Activated naive CD4-positive, alpha-beta T cell (primary cell): ENCODE results near the gene RPS6KA5.
"Not testable (repeated sequence)": the region's sequence is repeated elsewhere in the genome, so short reads cannot be mapped to it uniquely, and the experiment has no call there.

Source experiments
- DNase-seq, 4 experiments: peaks; one replicate each; lab custom pipeline; 2025; lab: John Stamatoyannopoulos, UW

The RPS6KA5 gene

DNA sequence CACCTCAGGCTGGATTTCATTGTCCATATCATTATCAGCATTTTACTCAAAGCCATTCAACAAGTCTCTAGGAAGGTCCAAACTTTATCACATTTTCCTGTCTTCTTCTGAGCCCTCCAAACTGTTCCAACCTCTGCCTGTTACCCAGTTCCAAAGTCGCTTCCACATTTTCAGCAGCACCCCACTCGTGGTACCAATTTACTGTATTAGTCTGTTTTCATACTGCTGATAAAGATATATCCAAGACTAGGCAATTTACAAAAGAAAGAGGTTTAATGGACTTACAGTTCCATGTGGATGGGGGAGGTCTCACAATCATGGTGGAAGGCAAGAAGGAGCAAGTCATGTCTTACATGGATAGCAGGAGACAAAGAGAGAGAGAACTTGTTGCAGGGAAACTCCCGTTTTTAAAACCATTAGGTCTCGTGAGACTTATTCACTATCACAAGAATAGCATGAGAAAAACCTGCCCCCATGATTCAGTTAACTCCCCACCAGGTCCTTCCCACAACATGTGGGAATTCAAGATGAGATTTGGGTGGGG, 121.1 kb downstream of the RPS6KA5 start:
- DNase-seq, result not testable (repeated sequence)

DNA sequence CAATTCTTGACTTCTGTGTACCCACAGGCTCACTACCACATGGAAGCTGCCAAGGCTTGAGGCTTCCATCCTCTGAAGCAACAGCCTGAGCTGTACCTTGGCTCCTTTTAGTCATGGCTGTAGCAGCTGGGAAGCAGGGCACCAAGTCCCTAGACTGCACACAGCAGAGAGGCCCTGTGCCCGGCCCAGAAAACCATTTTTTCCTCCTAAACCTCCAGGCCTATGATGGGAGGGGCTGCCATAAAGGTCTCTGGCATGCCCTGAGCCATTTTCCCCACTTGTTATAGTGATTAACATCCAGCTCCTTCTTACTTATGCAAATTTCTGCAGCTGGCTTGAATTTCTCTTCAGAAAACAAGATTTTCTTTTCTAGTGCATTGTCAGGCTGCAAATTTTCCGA, 121.8 kb downstream of the RPS6KA5 start:
- no peak for DNase-seq

DNA sequence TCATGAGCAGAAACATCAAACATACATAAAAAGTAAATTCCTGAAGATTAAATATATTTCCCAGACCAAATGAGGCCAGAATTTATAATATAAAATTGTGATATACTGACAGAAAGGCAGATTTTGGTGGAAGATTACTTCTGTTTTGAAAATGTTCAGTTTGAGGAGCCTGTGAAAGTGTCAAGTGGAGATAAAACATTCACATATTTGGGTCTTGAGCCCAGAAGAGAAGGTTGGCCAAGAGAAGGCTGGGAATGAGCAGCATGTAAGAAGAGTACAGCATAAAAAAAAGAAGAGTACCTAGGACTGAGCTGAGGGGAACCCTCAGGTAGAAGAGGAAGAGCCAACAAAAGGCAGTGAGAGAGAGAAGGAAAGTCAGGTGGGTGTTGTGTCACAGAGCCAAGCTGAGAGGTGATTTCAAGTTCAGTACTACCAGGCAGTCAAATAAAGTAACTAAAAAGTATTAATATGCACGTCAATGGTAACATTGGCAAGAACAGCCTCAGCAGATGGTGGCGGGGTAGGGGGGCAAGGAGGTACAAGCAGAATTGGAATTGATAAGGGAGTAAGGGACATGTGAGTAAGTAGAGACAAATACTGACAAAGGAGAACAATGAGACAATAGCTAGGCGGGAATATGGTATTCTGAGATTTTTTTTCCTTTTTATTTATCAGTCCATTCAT, 123.5 kb downstream of the RPS6KA5 start:
- no peak for DNase-seq

DNA sequence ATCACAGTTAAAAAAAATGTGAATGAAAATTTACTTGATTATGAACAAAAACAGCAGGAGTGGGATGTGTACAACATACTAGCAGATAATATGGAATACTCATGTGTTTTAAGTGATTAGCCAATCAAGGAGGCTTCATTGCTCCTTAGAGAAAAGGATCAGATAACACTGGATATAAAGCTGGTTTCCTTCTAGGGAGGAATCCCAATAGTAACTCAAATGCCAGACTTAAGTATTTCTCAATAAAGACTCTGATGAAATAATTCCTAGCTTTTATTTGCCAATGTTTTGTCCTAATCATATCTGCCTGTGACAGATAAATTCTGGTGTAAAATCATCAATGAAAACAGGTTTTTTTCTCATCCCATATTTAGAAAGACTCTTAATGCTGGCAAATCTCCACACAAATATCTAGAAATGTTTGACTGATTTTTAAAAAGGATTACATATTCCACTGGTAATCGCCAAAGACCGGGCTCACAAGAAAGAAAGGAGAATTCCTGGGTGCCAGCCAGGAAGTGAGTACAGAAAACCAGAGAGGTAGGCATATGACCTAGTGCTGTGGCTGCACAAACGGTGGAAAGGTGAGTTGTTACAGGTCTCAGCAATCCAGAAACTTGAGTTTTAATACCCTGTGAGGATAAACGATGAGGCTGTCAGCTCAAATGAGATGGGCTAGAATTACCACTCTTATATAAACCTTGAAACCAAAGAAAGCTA, 135.7 kb downstream of the RPS6KA5 start:
- no peak for DNase-seq

DNA sequence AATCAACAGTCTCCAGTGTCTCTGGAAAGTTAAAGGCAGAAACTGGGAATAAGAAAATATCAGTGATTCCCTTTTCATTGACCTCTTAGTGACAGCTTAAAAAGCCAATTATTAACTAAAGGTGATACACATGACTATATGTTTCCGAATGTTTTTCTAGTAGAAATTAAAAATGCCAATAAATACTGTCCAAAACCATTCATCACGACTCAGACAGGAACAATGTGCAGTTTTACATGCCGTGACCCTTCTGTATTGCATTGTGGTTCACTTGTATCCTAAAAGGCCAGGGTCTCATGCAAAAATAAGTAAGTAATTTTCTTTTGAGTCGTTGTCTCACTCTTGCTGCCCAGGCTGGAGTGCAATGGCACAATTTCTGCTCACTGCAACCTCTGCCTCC, 138.3 kb downstream of the RPS6KA5 start:
- no peak for DNase-seq

DNA sequence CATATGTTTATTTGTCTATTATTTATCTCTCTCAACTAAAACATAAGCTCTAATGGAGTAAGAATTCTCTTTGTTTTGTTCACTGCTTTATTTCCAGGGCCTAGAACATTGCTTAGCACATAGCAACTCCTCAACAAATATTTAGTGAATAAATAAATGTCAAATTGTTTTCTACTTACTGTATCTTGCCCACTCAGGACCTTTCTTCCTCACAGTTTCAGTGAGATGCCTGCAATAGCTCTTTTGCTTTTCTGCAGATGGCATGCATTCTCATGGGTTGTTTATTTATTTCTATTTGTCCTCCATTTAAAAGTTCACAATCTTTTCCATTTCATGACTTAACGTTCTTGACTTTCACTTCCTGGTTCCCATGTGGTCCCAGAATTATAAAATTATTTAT, 149.3 kb downstream of the RPS6KA5 start:
- DNase-seq, result no peak

DNA sequence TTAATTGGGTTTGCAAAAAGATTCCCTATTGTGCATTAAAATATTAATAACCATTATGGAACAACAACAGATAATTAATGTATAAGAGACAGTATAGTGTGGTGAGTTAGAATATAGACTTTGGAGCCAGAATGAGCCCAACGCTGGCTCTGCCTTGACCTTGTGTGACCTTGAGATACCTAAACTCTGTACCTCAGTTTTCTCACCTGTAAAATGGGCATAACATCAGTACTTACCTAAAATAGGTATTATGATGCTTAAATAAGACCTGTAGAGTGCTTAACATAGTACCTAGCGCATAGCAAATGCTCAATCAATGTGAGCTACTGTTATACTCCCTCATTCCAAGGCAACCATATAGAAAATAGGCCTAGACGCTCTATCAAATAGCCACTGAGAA, 153.3 kb downstream of the RPS6KA5 start:
- DNase-seq, result no peak

DNA sequence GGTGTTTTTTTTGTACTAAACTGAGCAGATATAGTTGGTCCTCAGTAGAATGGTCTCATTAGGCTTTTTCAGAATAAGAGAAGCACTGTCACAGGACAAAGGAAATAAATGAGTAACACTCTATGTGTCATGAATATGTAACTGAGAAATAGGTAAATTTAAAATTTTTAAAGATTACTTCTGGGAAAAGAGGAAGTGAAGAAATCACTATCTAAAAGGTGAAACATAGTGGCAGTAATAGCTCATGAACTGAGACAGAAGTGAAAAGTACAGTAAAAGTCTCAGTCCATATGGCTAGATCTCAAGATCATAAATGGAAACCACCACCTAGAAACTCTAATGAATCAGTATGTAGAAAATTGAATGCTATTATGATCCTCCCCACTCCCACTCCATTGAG, 154.9 kb downstream of the RPS6KA5 start:
- DNase-seq, result no peak

DNA sequence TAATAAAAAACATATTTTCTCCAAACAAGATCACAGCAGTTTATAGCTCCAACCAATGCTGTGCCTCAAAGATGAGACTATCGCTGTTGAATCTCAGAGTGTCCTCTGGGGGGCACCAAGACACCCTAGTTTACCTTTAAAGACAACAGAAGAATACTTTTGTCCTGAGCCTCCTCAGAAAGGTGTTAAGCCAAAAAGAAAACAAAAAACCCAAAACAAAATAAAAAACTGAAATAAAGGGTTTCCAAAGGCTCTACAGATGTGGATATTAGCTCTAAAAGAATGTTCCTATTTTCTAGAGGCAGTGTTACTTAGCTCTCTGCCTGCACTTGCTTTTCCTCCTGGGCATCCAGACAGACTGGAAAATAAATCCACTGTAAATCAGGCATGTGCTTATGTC, 157.3 kb downstream of the RPS6KA5 start:
- peak in 2 of 4 experiments; percentile 5 to 13 for DNase-seq

DNA sequence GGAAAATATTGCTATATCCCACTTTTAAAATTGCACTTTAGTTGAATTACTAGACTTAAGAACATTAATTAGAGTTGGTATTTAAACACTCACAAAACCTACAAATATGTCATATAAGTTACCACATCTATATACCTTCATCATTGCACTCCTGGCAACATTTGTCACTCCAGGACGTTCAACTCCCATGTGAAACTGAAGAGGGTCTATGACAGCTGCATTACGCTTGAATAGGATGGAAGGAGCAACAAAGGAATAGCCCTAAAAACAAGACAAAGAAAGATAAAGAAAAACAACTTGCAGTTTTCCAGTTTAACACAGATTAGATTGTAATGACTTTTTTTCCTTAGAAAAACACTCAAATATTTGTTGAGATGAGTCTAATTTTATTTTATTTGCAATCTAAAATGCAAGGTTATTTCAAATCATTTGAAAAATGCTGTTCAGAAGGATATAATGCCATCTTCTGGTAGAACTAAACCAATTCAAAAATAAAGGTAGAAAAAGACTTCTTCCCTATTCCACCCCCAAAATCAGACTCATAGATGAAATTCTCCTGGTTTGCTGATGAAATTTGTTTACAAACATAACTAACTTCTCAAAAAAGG, 159.9 kb downstream of the RPS6KA5 start:
- no peak for DNase-seq

DNA sequence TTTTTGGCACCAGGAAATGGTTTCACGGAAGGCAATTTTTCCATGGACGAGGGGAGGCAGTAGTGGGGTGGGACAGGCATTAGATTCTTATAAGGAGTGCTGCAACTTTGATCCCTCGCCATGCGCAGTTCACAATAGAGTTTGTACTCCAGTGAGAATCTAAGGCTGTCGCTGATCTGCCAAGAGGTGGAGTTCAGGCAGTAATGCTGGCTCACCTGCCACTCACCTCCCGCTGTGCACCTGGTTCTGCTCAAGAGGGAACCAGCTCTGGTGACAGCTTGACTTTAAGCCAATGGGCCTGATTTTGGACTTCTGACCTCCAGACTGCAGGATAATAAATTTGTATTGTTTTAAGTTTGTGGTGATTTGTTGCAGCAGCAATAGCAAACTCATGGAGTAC, 163.4 kb downstream of the RPS6KA5 start:
- no peak for DNase-seq

DNA sequence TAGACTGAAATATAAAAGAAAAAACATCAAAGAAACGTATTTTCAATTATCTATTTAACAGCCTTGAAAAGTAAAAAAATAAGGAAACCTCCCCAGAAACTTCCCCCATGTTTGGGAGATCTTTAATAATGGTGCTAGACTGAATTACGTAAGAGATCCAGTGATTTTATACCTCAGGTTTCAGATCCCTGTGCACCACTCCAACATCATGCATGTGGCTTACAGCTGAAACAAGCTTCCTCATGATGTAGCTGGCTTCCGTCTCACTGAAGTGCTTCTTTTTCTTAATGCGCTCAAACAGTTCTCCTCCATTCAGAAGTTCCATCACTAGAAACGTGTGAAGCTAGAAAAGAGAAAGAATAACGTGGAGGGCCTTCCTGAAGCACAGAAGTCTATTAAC, 166.2 kb downstream of the RPS6KA5 start:
- no peak for DNase-seq

DNA sequence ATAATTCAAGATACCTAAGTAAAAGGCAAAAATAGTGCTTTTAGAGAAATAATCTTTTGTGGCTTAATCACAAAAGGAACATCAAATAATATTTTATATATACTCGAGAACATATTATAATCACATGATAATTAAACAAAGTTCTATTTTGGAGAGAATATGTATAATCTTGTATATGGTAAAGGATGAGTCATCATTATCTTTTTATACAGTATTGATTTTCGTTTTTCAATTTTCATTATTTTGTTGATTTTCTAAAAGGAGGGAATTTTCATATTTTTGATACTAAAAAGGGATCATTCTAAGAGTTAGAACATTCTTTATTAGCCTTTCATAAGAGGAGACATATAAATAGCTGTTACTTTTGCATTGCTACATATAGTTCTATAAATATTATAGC, 166.9 kb downstream of the RPS6KA5 start:
- DNase-seq, result no peak

DNA sequence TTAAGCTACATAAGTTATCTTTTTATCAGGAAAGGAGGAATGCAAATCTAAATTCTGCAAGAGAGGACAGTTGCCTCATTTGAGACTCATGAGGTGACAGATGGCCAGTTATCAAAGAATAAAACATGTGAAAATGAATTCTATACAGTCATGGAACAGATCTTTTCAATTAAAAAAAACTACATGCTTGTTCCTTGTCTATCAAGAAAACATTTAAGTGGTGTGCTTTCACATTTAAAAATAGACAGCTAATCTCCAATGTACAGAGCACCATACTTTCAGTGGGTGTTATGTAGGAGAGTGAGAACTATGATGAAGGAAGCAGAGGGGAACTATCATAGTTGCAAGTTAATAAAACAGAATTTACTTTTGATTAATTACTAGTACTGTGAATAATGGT, 167.5 kb downstream of the RPS6KA5 start:
- no peak for DNase-seq

DNA sequence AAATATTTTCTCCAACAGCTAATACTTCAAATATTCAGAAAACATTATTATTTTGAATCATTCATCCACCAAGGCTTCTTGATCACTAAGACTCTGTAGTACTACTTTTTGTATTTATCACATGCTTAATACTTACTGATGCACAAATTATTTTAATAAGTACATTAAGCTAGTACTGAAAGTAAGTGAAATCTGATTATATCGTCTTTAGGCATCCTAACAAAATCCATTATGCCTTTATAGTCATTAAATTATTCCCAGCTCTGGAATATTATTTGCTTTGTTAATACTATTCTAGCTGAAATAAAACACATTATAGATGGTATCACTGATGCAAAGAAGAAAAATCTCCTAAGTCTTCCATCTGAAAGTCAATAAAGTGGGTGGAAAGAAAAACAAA, 169.1 kb downstream of the RPS6KA5 start:
- no peak for DNase-seq

DNA sequence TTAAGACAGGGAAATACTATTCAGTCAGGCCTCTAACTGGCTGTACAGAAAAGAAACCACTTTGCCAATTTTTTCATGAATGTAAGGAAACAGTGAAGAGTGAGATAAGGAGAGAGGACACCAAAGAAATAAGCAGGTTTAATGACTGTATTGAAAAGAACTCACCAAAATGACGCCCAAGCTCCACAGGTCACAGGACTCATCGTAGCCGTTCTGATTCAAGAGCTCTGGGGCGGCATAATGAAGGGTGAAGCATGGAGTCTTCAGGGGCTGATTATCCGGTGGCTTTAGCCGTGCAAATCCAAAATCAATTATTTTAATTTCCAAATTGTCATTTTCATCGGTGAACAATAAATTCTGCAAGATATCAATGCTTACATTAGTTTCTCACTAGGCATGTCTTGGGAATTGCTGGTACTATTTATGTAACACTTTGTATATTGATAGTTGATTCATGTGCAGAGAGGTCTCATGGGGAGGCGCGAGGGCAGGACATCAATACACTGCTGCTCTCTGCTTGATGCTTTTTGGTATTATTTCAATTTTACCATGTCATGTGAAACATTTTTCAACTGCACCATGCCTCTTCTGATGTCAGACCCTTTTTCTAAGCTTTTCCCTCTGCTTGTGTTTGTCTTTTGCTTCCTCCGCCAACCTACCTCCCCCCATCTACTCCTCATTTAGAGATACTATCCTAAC, 170.0 kb downstream of the RPS6KA5 start:
- DNase-seq, result no peak

DNA sequence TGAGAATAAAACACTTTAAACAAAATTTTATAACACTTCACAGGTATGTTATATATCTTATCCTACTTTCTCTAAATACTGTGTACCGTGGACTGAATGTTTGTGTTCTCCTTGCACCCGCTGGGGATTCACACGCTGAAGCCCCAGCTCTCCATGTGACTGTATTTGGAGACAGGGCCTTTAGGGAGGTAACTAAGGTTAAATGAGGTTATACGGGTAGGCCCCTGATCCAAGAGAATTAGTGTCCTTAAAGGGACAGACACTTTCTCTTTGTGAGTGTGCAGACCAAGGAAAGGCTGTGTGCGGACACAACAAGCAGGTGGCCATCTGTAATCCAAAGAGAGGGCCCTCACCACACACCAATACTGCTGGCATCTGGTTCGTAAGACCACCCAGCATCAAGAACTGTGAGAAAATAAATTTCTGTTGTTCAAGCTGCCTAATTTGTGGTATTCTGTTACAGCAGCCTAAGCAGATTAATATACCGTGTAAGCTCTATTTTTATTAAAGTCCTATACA, 174.1 kb downstream of the RPS6KA5 start:
- no peak for DNase-seq

DNA sequence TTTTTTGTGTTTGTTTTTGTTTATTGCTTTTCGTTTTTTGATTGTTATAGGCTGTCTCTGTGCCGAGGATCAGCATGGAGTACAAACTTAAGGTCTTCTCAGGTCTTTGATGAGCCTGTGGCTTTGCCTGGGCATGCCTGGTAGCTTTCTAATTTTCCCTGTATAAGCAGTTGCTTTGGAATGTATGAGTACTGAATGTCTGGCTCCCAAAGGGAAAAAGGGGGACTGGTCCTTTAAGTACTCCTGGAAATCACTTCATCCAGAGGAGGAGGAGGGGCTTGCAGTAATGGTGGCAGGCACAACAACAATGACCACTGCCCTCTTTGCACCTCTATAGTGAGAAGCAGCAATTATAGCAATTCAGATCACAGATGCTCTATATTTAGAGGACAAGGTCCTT, 176.7 kb downstream of the RPS6KA5 start:
- DNase-seq, result no peak

DNA sequence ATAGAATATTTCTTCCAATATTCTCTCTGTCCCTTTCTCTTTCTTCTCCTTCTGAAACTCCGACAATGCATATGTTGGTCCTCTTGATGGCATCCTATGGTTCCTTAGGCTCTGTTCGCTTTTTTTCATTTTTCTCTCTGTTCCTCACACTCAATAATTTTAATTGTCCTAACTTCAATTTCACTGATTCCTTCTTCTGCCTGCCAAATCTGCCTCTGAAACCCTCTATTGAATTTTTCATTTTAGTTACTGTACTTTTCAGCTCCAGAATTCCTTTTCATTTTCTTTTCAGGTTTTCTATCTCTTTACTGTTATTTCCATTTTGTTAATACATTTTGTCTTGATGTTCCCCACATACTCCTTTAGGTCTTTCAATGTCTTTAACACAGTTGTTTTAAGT, 177.2 kb downstream of the RPS6KA5 start:
- DNase-seq, result no peak

DNA sequence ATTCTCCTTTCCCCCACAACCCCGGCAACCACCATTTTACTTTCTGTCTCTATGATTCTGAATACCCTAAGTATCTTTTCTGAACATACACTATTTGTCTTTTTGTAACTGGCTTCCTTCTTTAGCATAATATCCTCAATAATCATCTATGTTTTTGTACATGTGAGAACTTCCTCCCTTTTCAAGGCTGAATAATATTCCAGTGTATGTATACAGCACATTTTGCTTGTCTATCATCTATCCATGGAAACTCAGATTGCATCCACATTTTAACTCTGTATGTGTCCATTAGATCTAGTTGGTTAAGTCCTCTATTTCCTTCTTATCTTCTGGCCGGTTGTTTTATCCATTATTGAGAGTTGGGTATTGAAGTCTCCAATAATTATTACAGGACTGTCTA, 180.2 kb downstream of the RPS6KA5 start:
- DNase-seq, result no peak

DNA sequence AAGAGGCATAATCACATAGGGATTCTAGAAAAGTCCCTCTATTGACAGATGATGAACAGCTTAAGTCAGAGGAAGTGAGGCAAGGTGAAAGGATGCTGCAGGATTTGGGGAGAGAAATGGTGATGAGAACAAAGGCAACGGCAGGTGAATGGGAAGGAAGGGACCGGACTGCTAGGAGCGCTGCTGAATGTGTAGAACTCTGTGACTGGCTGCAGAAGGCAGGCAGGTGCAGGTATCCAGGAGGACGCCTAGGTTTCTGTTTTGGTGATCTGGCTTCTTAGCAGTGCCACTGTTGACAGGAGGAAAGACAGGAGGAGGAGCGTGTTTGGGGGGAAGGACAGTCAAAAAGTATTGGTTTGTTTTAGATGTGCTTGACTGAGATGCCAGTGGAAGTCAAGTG, 185.8 kb downstream of the RPS6KA5 start:
- DNase-seq, result no peak

DNA sequence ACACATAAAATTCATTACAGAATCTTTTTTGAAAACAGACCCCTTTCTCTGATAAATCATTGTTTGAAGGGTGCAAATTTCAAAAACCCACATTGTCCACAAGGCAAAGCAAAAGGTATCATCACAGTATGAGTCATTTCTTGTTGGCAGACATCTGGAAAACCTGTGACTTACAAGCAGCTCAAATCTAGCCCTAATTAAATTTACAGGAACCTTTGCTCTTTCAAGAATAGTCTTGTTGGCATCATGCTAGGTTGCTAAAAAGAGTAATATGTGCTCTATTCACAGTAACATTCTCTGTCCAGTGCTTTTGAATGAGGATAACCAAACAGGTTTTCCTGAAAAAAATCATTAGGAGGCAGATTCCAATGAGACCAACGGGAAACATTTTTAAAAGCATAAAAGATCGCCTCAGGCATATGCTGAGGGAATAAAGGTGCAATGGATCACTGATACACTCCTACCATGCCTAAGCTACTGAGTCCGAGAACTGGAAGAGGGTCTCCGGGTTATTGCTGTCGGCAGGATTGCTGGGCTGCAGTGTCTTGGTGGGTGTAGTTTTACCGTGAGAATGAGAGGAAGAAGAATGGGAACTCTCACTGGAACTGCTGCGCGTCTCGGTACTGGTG, 188.7 kb downstream of the RPS6KA5 start:
- DNase-seq, result no peak
